Muscle of arm (tissue), 14 donors: Measurements from ENCODE around the gene TTF1. TPM values are rescaled to one million over a fixed set of nuclear protein-coding genes. Genes with fewer than 3 reads are reported as not detected.

ENCODE experiments used
- DNase-seq: peaks from one replicate; pipeline ENCODE4 v3.0.0-alpha.2; 2013
- long read RNA-seq, 11 donors: transcript quantifications; one replicate each; lab custom pipeline, GENCODE V29; 2026
- polyA plus RNA-seq, 12 donors: library from polyadenylated mRNA; unstranded; fragments of 120-200 nt; gene quantifications; one replicate each; pipeline ENCODE4 v1.2.1, GENCODE V29; 2013; ENCODE audit not compliant: insufficient read length in 12 of 12

TTF1 gene
- 10 to 100 TPM in 8 of 12 donors, 1 to 10 TPM in 3, not detected in 1; 5.7 to 14.0 (median 10.7) TPM for polyA plus RNA-seq
- long read RNA-seq, donor 1, partial matches to known transcripts = 7 of 7 reads
- long read RNA-seq, donor 1, other reads (novel, unspliced or antisense) = 0 of 7 reads
- long read RNA-seq, donor 2, partial matches to known transcripts = 15 of 15 reads
- long read RNA-seq, donor 2, other reads (novel, unspliced or antisense) = 0 of 15 reads
- long read RNA-seq, donor 3, partial matches to known transcripts = 5 of 5 reads
- long read RNA-seq, donor 3, other reads (novel, unspliced or antisense) = 0 of 5 reads
- long read RNA-seq, donor 4, partial matches to known transcripts = 6 of 6 reads
- long read RNA-seq, donor 4, other reads (novel, unspliced or antisense) = 0 of 6 reads
- long read RNA-seq, donor 5 = 0 reads
- long read RNA-seq, donor 6, partial matches to known transcripts = 0 of 1 reads
- long read RNA-seq, donor 6, other reads (novel, unspliced or antisense) = 0 of 1 reads
- long read RNA-seq, donor 7 = 0 reads
- long read RNA-seq, donor 8, partial matches to known transcripts = 8 of 9 reads
- long read RNA-seq, donor 8, other reads (novel, unspliced or antisense) = 0 of 9 reads
- long read RNA-seq, donor 9, partial matches to known transcripts = 7 of 7 reads
- long read RNA-seq, donor 9, other reads (novel, unspliced or antisense) = 0 of 7 reads
- long read RNA-seq, donor 10, partial matches to known transcripts = 5 of 7 reads
- long read RNA-seq, donor 10, other reads (novel, unspliced or antisense) = 0 of 7 reads
- long read RNA-seq, donor 11, partial matches to known transcripts = 8 of 8 reads
- long read RNA-seq, donor 11, other reads (novel, unspliced or antisense) = 0 of 8 reads

- DNase-seq = peak; percentile 90
These were observed at the start of gene TTF1 for GRCh38 chr9:132406554-132407122. TSS of gene TTF1 (minus strand) at chr9:132406840. CDS start at chr9:132402821, 4,019 bp downstream.

GRCh38 chr9:132456241-132456640, 49.6 kb upstream of the TTF1 start:
- DNase-seq = no peak

- DNase-seq = no peak
These were observed 44.6 kb upstream of the TTF1 start for GRCh38 chr9:132451276-132451675.

GRCh38 chr9:132447902-132448301, 41.3 kb upstream of the TTF1 start:
- DNase-seq = no peak

- DNase-seq = no peak
These were observed 40.7 kb upstream of the TTF1 start for GRCh38 chr9:132447346-132447745.

GRCh38 chr9:132446887-132447286, 40.2 kb upstream of the TTF1 start:
- no peak for DNase-seq

GRCh38 chr9:132443951-132444607, 37.4 kb upstream of the TTF1 start:
- DNase-seq = no peak

GRCh38 chr9:132441404-132441803, 34.8 kb upstream of the TTF1 start:
- no peak for DNase-seq

- no peak for DNase-seq
These were observed 34.1 kb upstream of the TTF1 start for GRCh38 chr9:132440735-132441134.

- no peak for DNase-seq
These were observed 32.5 kb upstream of the TTF1 start for GRCh38 chr9:132439153-132439552.

- no peak for DNase-seq
These were observed 28.2 kb upstream of the TTF1 start for GRCh38 chr9:132434881-132435280.

GRCh38 chr9:132430998-132431397, 24.4 kb upstream of the TTF1 start:
- no peak for DNase-seq

GRCh38 chr9:132426639-132427414, 20.2 kb upstream of the TTF1 start:
- no peak for DNase-seq

GRCh38 chr9:132425675-132426062, 19.0 kb upstream of the TTF1 start:
- DNase-seq = no peak

GRCh38 chr9:132424857-132425674, 18.4 kb upstream of the TTF1 start:
- no peak for DNase-seq

- no peak for DNase-seq
These were observed 16.9 kb upstream of the TTF1 start for GRCh38 chr9:132423503-132423902.

- DNase-seq = no peak
These were observed 15.9 kb upstream of the TTF1 start for GRCh38 chr9:132422574-132422973.

GRCh38 chr9:132418726-132419363, 12.2 kb upstream of the TTF1 start:
- DNase-seq = no peak

- DNase-seq = no peak
These were observed 8.5 kb upstream of the TTF1 start for GRCh38 chr9:132415181-132415580.

GRCh38 chr9:132414731-132415130, 8.1 kb upstream of the TTF1 start:
- DNase-seq = no peak
